Measurements from ENCODE around the gene ACAD11. TPM values are rescaled to one million over a fixed set of nuclear protein-coding genes. Genes with fewer than 3 reads are reported as not detected.

Gene ACAD11
- total RNA-seq, 4 donors from 2014 or later, result 39.0 to 69.8 (median 51.5) TPM

DNA sequence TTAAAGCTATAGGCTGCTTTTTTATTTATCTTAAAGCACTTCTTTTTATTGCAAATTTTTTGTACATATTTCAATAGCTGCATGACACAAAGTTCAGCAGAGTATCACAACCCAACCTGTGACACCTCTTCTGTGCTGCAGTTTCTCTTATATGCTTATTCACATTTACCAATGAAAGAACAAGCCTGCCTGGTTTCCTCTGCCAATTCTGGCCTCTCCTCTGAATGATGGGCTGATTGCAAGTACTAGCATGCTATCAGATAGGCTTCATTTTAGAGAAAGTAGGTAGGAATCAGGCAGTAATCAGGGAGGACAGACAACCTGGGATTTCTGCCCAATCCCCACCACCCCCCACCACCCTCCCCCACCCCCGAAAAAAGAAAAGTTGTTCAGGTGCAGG lies 36.0 kb downstream of the ACAD11 start:
- TF ChIP-seq, protein P1, sequence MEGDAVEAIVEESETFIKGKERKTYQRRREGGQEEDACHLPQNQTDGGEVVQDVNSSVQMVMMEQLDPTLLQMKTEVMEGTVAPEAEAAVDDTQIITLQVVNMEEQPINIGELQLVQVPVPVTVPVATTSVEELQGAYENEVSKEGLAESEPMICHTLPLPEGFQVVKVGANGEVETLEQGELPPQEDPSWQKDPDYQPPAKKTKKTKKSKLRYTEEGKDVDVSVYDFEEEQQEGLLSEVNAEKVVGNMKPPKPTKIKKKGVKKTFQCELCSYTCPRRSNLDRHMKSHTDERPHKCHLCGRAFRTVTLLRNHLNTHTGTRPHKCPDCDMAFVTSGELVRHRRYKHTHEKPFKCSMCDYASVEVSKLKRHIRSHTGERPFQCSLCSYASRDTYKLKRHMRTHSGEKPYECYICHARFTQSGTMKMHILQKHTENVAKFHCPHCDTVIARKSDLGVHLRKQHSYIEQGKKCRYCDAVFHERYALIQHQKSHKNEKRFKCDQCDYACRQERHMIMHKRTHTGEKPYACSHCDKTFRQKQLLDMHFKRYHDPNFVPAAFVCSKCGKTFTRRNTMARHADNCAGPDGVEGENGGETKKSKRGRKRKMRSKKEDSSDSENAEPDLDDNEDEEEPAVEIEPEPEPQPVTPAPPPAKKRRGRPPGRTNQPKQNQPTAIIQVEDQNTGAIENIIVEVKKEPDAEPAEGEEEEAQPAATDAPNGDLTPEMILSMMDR (IDR thresholded peaks at IDR 0.05; ENCODE audit: low read depth), result no peak

DNA sequence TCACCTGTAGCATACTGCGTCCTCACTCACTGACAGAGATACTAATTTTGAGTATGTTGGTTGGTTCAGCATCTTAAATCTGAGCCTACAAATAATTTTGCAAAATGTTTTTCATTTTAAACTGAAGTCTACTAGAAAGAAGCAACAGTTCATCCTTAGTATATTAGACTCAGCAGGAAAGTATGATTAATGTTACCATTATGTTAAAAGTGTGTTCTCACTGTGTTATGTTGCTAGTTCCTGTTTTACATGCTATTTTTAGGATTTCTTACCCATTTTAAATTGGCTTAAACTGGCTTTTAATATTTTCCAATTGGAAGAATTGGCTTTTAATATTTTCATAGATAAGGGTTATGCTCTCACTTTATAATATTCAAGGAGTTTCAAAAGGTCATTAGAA lies 36.8 kb downstream of the ACAD11 start:
- TF ChIP-seq, protein P1 (IDR thresholded peaks at IDR 0.05; ENCODE audit: low read depth), result no peak

DNA sequence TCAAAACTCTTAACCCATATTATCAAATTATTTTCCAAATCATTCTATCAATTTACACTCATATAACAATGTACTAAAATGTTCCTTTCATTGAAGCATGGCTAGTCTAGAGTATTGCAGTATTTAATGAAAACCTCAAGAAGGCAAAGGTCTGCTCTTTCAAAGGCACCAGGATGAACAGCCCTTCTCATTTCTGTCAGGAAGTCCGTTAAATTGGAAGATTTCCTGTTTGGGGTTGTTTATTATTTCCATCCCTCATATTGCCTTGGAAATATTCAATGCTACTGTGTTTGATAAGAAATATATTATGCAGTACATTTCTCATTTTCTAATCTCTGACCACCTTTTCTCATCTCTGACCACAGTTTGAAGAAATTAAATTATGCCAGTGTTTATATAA lies 37.5 kb downstream of the ACAD11 start:
- TF ChIP-seq, protein P1 (IDR thresholded peaks at IDR 0.05; ENCODE audit: low read depth), result no peak

DNA sequence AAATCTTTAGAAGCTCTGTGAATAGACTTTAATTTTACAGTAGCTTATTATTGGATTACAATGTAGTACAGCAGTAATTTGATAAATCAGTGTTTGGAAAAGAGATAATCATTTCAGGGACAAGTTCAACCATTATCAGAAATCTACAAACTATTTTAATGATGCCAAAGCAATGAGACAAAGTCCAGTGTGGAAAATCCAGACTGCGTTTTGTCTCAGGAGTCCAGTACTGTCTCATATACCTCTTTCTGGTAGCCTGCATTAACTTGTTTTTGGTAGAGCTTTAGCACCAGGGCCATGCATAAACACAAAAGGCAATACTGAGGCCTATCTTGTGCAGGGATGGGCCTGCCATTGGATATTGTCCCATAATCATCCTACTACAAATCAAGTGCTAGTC lies 42.8 kb downstream of the ACAD11 start:
- TF ChIP-seq, protein P1 (IDR thresholded peaks at IDR 0.05; ENCODE audit: low read depth), result no peak

DNA sequence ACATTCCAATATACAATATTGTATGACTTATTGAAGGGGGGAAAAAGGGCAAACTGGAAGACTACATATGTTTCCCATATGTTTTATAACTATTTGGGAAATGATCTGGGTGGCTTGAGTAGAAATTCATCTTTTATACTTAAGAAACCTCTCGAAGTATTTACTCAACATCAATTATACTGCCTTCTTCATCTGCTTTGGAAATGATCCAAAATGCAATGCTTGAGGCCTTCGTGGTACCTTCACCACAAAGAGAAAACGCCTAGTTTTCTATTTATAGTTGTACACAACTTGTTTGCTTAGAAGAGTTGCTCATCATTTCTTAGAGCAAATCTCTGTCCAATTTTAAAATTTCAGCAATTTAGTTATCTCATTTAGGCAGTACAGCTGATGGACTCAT lies 43.7 kb downstream of the ACAD11 start:
- TF ChIP-seq, protein P1 (IDR thresholded peaks at IDR 0.05; ENCODE audit: low read depth), result no peak

DNA sequence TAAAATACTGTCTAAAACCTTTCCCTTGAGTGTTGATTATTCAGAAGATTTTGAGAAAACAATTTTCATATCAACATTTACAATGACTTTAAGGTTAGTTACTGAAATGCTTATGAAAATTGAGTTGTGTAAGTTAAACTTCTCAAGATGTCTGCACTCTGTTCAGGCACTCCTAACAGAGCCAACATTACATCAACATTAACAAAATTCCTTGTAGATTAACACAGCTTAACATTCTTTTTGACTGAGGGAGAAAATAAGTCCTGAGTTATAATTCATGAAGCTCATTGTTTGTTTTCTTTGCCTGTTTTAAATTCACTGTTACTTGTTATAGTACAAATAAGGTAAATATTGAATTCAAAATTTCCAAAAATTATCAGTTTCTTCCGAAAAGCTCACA lies 53.5 kb downstream of the ACAD11 start:
- TF ChIP-seq, protein P1 (IDR thresholded peaks at IDR 0.05; ENCODE audit: low read depth), result no peak

DNA sequence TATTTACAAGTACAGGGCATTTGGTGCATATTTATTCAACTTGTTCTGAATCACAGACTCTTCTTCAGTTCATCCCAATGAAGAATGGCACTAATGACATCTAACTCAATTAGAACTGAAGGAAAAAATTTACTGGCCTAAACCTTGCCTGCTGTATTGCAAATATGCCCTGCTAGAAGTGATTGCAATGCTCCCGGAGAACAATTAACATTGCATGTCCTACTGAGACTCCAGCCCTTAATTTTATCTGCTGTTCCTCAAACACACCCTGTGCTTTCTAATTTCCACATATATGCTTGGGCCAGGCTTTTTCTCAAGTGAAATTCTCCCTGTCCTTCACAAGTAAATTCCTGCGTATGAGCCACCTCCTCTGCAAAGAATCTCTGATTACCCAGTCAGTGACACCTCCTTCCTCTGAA lies 54.2 kb downstream of the ACAD11 start:
- TF ChIP-seq, protein P1 (IDR thresholded peaks at IDR 0.05; ENCODE audit: low read depth), result no peak

All from subcutaneous adipose tissue (tissue), 4 donors.